SK-N-MC (cell line): Measurements from ENCODE around the gene TRAF3.

Experiments used
- EZH2 ChIP-seq: fragments of 200-600 bp; sonication (generic); IDR thresholded peaks from one replicate; pipeline ENCODE4 v1.6.1; 2017; ENCODE audit warnings: antibody characterized with exemption
- POLR2AphosphoS5 ChIP-seq: IDR thresholded peaks from 2 replicates; pipeline ENCODE4 v1.6.1; 2012; ENCODE audit warnings: mild to moderate bottlenecking, low read depth, low read length, borderline replicate concordance

DNA sequence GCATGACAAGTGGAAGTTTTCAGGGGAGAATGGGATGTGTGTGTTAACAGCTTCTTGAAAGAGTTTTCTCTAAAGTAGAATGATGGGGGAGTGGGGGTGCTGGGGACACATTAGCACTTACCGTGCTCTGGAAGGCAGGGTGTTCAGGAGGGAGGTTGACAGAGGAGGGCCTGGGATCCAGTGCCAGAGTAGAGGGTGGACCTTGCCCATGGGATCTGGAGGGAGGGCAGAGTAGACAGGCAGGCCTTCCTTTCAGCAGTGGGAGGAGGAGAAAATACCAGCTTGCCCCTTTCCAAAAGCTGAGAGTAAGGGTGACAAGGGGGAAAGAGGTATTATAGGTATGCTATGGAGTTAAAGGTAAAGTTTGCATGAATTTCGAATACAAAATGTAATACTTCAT lies 40.1 kb downstream of the TRAF3 start:
- TF ChIP-seq POLR2AphosphoS5, result no peak
- TF ChIP-seq EZH2, result no peak
